D341Med (cell line): ENCODE results near the gene TBC1D5.
"Not testable (repeated sequence)": the region's sequence is repeated elsewhere in the genome, so short reads cannot be mapped to it uniquely, and the experiment has no call there.

Experiments
- DNase-seq: peaks from one replicate; pipeline ENCODE4 v3.0.0; 2012; ENCODE audit warnings: low spot score

TBC1D5 gene

GRCh38 chr3:17742102-17742879, at the start of gene TBC1D5:
Gene TBC1D5, minus strand, starts transcription at chr3:17742631. Its CDS starts 234,061 bp downstream, at chr3:17508570.
- DNase-seq: peak; percentile 99

GRCh38 chr3:17783426-17783825, 41.0 kb upstream of the TBC1D5 start:
- no peak for DNase-seq

- DNase-seq: no peak
Measured at GRCh38 chr3:17782751-17783150, 40.3 kb upstream of the TBC1D5 start.

- DNase-seq: not testable (repeated sequence)
Measured at GRCh38 chr3:17780369-17780768, 37.9 kb upstream of the TBC1D5 start.

- DNase-seq: not testable (repeated sequence)
Measured at GRCh38 chr3:17779304-17780250, 37.1 kb upstream of the TBC1D5 start.

GRCh38 chr3:17777326-17777725, 34.9 kb upstream of the TBC1D5 start:
- DNase-seq: not testable (repeated sequence)

GRCh38 chr3:17775073-17775472, 32.6 kb upstream of the TBC1D5 start:
- DNase-seq: no peak

GRCh38 chr3:17774180-17774910, 31.9 kb upstream of the TBC1D5 start:
- DNase-seq: not testable (repeated sequence)

GRCh38 chr3:17772556-17772955, 30.1 kb upstream of the TBC1D5 start:
- no peak for DNase-seq

GRCh38 chr3:17771177-17772017, 29.0 kb upstream of the TBC1D5 start:
- no peak for DNase-seq

- DNase-seq: no peak
Measured at GRCh38 chr3:17770682-17771081, 28.3 kb upstream of the TBC1D5 start.

GRCh38 chr3:17765819-17766472, 23.5 kb upstream of the TBC1D5 start:
- DNase-seq: no peak

- no peak for DNase-seq
Measured at GRCh38 chr3:17761563-17761962, 19.1 kb upstream of the TBC1D5 start.

GRCh38 chr3:17759901-17760300, 17.5 kb upstream of the TBC1D5 start:
- no peak for DNase-seq

- no peak for DNase-seq
Measured at GRCh38 chr3:17755836-17756235, 13.4 kb upstream of the TBC1D5 start.

GRCh38 chr3:17753632-17753992, 11.2 kb upstream of the TBC1D5 start:
- DNase-seq: no peak

GRCh38 chr3:17752876-17753631, 10.6 kb upstream of the TBC1D5 start:
- DNase-seq: no peak

GRCh38 chr3:17752436-17752835, 10.0 kb upstream of the TBC1D5 start:
- DNase-seq: no peak

- DNase-seq: no peak
Measured at GRCh38 chr3:17749705-17750293, 7.4 kb upstream of the TBC1D5 start.

GRCh38 chr3:17749281-17749680, 6.8 kb upstream of the TBC1D5 start:
- DNase-seq: no peak
